NCI-H1105 treated with DMSO at 0.1 percent for 48 hours (cell line): ENCODE results near the gene CLDN4.

Experiments
- DNase-seq: peaks from one replicate; lab custom pipeline; 2025; lab: John Stamatoyannopoulos, UW

Gene CLDN4

GRCh38 chr7:73876361-73876760 is 45.6 kb downstream of the CLDN4 start:
- no peak for DNase-seq

GRCh38 chr7:73876973-73877372 is 46.2 kb downstream of the CLDN4 start:
- DNase-seq, result no peak

DNA sequence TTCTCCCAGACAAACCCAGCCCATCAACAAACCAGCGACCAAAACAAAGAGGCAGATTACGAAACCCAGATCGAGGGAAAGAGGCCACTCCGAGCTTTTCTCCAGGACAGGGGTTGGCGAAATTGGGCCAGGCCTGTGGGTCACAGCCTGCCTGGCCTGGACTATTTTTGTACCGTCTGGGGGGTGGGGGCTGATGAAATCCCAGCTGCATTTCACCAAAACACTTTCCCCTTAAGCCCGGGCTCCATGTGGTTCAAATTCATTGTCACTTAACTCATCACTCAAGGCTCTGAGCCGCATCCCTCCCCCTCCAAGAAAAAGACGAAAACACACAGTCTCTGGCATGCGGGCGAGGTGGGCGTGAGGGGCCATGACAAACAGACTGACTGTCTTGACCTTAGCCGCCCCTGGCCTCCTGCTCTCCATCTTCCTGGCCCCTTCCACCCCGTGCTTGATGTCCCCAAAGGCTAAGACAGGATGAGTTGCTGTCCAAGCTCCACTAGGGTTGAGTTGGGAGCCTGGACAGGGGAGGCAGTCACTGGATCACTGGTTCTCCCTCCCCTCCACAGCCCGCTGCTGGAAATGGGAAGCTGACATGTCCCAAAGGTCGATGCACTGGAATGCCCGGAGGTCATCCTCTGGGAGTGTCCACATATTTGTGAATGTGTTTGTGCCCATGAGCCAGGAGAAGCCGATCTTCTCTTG is 49.3 kb downstream of the CLDN4 start:
- DNase-seq, result no peak

- DNase-seq, result no peak
Observed at GRCh38 chr7:73880755-73881328, 50.0 kb downstream of the CLDN4 start.

DNA sequence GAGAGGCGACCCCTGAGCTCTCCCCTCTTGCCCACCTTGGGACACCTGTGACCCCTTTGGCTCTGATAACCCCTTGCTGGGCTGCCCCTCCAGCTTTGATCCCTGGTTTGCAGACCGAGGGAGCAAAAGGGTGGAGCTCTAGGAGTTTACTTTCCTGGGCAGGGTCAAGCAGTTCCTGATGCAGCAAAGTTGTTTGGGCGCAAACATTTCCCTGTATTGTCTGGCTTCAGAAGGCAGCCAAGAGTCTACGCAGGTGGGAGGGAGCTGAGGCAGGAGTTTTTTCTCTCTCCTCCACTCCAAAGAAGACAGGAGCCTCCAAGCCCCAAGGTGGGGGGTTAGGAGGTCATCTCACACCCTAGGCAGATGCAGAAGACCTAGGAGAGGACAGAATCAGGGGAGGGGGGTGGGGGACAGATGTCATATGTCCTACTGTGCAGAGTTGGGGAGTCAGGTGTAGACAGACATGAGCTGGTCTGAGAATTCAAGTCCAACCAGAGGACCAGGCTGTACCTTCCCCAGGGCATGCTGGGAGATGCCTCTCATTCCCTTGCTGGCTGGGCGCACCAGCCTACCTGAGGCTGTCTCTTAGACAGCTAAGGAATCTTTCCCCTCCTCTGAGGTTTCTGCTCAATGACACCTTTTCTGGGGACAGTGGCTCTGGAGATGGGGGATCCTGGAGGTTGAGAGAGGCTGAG is 50.7 kb downstream of the CLDN4 start:
- no peak for DNase-seq

GRCh38 chr7:73882047-73882402 is 51.2 kb downstream of the CLDN4 start:
- DNase-seq, result no peak
